ENCODE data around the gene DPPA3.

DNA sequence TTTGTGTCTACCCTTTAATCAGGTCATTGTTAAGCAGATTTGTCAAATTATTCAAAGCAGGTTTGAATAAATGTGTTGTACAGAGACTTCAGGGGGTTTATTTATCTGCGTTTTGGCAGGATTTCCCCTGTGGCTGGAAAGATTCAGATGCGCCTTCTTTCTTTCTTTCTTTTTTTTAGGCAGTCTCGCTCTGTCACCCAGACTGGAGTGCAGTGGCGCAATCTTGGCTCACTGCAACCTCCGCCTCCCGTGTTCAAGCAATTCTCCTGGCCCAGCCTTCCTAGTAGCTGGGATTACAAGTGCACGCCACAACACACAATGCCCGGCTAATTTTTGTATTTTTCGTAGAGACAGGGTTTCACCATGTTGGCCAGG is 47.5 kb downstream of the DPPA3 start:
- TF ChIP-seq, protein P1, sequence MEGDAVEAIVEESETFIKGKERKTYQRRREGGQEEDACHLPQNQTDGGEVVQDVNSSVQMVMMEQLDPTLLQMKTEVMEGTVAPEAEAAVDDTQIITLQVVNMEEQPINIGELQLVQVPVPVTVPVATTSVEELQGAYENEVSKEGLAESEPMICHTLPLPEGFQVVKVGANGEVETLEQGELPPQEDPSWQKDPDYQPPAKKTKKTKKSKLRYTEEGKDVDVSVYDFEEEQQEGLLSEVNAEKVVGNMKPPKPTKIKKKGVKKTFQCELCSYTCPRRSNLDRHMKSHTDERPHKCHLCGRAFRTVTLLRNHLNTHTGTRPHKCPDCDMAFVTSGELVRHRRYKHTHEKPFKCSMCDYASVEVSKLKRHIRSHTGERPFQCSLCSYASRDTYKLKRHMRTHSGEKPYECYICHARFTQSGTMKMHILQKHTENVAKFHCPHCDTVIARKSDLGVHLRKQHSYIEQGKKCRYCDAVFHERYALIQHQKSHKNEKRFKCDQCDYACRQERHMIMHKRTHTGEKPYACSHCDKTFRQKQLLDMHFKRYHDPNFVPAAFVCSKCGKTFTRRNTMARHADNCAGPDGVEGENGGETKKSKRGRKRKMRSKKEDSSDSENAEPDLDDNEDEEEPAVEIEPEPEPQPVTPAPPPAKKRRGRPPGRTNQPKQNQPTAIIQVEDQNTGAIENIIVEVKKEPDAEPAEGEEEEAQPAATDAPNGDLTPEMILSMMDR (IDR thresholded peaks at IDR 0.05), result no peak
- no peak for TF ChIP-seq ZFX (IDR thresholded peaks at IDR 0.05; ENCODE audit: borderline replicate concordance)
